ENCODE measurements around the gene MPPED1.

Gene MPPED1

GRCh38 chr22:43539572-43540528, 128.0 kb downstream of the MPPED1 start:
- TF ChIP-seq ZFX (IDR thresholded peaks at IDR 0.05; ENCODE audit: borderline replicate concordance) (no peak), CTCF (IDR thresholded peaks at IDR 0.05) (no peak)
- H3K27ac ChIP-seq, result no peak overlapping the region

- TF ChIP-seq CTCF (IDR thresholded peaks at IDR 0.05) (no peak), ZFX (IDR thresholded peaks at IDR 0.05; ENCODE audit: borderline replicate concordance) (no peak)
- H3K27ac ChIP-seq, result no peak overlapping the region
These were observed 128.7 kb downstream of the MPPED1 start for GRCh38 chr22:43540529-43540923.

- H3K27ac ChIP-seq, result no peak overlapping the region
- TF ChIP-seq CTCF (IDR thresholded peaks at IDR 0.05), result no peak
These were observed 129.2 kb downstream of the MPPED1 start for GRCh38 chr22:43541022-43541421.

GRCh38 chr22:43541462-43542407, 129.9 kb downstream of the MPPED1 start:
- TF ChIP-seq ZFX (IDR thresholded peaks at IDR 0.05; ENCODE audit: borderline replicate concordance) (no peak), CTCF (IDR thresholded peaks at IDR 0.05) (no peak)
- H3K27ac ChIP-seq, result no peak overlapping the region

GRCh38 chr22:43542681-43543521, 131.1 kb downstream of the MPPED1 start:
- TF ChIP-seq CTCF (IDR thresholded peaks at IDR 0.05) (no peak), ZFX (IDR thresholded peaks at IDR 0.05; ENCODE audit: borderline replicate concordance) (no peak)
- no peak overlapping the region for H3K27ac ChIP-seq

- H3K27ac ChIP-seq, result no peak overlapping the region
- TF ChIP-seq CTCF (IDR thresholded peaks at IDR 0.05), result no peak
- TF ChIP-seq ZFX (IDR thresholded peaks at IDR 0.05; ENCODE audit: borderline replicate concordance), result no peak
These were observed 131.9 kb downstream of the MPPED1 start for GRCh38 chr22:43543522-43544288.
